GM12801 (cell line): ENCODE results near the gene CRYL1.

Source experiments
- CTCF ChIP-seq: IDR thresholded peaks from one replicate; pipeline ENCODE4 v1.5.1; 2011; ENCODE audit warnings: control low read depth; ENCODE audit not compliant: insufficient read length; ENCODE audit errors: extremely low read depth

CRYL1 gene

GRCh38 chr13:20430296-20430695 is 95.4 kb downstream of the CRYL1 start:
- TF ChIP-seq CTCF = no peak

DNA sequence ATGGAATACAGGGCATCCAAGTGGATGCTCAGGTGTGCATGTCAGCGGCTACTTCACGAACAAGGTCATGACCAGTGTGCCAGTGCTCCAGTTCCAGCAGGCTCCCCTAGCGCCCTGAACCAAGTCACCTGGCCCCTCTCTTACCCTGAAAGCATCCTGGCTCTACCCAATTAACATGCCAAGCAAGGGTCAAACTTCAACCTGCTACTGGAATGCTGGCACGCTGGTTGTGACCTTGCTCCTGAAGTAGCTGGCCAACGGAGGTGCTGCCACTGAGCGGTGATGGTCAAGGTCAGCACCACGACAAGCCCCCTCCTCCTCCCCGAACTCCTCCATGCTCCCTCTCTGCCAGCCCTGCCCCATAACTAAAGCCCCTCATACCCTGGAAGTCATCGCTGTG is 96.0 kb downstream of the CRYL1 start:
- TF ChIP-seq CTCF = no peak

GRCh38 chr13:20428666-20429644 is 96.7 kb downstream of the CRYL1 start:
- no peak for TF ChIP-seq CTCF

- no peak for TF ChIP-seq CTCF
Measured at GRCh38 chr13:20426766-20427448, 98.8 kb downstream of the CRYL1 start.

DNA sequence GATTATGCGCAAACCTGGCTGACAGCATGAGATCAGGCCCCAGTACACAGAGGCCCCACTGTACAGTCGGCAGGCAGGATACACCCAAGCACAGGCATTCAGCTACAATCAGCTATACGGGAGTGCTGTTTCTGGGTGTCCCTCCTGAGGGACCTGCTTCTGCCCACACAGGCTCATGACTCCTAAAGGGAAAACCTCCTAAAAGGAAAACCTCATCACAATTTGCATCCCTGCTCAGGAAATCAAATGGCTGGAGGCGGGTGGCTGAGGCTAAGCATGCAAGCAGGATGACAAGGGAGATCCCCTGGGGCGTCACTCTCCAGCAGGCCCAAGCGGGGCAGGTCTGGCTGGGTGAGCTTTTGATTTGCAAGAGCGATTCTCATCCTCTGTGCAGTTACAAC is 99.8 kb downstream of the CRYL1 start:
- TF ChIP-seq CTCF = no peak

DNA sequence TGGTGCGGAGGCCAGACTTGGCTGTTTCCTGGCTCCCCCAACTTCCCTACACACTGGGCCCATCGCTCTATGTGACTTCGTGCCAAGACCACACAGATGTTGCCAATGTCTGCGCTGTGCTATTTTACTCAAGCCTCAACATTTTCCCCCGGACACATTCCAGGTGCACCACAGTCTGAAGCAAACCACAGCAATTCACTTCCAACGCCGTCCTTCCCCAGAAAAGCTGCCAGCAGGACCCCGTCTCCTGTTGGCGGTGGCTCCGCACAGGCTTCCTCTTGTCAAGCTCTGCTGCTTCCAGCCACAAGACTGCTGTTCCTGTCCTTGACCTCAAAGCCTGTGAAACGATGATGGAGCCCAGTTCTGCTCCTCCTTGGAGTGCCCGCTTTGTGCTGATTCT is 100.7 kb downstream of the CRYL1 start:
- no peak for TF ChIP-seq CTCF

DNA sequence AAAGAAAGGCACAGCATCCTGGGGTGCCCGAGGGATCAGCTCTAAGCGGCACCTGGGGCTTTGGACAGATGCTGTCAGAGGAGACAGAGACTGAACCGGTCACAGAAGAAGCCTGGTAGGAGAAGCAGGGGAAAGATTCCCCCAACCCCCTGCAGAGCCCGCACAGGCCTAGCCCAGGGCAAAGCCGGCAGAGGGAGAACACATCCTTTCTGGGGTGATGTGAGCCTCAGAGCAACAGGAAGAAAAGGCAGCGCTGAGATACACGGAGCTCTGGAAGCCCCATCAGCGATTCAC is 101.2 kb downstream of the CRYL1 start:
- no peak for TF ChIP-seq CTCF
